Activated CD4-positive, CD25-positive, alpha-beta regulatory T cell treated with anti-CD3 and anti-CD28 coated beads, Interleukin-2, amount 50 U/mL, for 16 hours (primary cell): Measurements from ENCODE around the gene NCS1.
A peak's percentile ranks its signal among the peaks of the same experiment; 100 is the strongest.

Experiments used
- DNase-seq: peaks from one replicate; pipeline ENCODE4 v3.0.0-alpha.2; 2020; ENCODE audit warnings: low read depth, low spot score

NCS1 gene

DNA sequence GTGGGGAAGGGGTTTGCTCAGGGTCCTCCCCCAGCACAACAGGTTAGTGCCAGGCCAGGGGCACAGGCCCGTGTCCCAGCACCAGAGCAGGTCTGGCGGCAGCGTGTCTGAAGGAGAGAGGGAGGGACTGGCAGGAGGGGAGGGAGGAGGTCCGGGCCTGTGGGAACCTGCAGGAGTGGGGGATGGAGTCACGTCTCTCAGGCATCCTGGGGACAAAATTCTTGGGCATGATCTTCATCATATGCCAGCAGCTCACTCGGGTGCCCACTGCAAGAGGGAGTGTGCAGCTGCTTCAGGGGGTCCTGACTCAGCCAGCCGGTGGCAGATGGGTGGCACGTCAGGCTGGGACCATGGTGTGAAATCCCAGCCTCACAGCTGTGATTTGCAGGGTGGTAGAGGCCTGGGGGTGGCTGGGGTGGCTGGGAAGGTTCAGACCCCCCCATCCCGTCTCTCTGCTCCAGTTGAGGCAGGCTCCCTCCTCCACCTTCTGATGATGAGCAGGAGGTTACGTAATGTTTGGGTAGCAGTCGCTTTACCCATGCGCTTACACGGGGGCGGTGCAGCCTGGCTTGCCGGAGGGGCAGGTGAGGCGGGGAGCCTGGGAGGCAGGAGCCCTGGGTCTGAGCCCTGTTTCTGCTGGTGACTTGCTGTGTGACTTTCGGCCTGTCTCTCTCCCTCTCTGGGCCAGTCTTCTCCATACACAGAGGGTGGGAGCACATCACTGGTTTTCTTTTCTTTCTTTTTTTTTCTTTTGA lies 40.5 kb downstream of the NCS1 start:
- DNase-seq, result no peak

DNA sequence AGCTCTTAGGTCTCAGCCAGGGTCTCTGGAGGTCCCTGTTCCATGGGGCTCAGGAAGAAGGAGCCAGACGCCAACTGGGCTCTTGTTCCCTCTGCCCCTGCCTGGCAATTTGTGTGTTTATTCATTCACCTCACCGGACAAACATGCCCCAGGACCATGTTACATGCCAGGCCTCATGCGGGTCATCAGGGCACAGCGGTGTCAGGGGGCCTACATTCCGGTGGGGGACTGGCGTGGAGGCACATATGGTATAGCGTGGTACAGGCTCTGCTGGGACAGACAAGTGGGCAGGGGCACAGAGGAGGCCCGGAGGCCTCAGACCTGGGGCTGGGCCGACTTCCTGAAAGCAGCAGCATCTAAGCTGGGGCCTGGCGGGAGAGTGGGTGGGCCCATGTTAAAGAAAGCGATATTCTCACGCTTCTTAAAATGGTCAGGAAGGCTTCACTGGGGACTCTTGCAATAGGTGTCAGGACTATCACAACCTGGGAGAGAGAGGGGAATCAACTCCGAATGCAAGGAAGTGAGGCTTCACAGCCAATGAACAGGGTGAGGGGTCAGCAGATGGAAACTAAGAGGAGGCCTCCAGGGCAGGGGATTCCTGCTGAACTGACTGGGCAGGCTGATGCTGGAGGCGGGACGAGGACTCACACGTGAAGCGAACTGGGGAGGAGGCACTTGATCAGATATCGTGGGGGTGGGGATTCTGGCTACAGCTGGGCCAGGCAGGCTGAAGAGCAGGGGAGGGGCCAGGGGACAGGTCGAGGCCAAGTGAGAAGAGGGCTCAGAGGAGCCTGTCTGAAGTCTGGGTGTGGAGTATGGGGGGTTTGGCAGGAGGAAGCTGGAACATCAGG lies 41.9 kb downstream of the NCS1 start:
- DNase-seq, result no peak

DNA sequence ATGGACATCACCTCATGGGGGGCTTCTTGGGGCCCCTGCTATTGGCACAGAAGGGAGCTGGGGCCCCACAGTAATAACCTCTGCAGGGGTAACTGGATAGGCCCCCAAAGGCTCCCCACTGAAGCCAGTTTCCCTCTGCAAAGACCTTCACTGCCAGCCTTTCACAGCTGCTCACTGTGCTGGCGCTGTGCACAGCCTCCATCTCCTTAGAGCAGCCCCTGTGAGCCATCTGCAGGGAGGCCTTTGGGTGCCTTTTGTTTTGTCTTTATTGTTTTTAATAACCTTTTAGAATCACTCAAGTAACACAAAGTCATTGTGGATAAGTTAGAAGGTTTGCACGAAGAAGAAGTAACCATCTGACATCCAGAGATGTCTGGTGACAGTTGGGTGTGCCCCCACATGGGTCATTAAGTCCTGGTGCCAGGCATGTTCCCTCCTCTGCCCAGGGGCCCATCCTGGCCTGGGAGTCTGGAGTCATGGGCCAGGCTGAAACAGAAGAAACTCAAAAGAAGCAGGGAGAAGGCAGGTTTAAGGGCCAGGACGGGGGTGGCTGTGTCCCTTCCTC lies 42.7 kb downstream of the NCS1 start:
- no peak for DNase-seq

DNA sequence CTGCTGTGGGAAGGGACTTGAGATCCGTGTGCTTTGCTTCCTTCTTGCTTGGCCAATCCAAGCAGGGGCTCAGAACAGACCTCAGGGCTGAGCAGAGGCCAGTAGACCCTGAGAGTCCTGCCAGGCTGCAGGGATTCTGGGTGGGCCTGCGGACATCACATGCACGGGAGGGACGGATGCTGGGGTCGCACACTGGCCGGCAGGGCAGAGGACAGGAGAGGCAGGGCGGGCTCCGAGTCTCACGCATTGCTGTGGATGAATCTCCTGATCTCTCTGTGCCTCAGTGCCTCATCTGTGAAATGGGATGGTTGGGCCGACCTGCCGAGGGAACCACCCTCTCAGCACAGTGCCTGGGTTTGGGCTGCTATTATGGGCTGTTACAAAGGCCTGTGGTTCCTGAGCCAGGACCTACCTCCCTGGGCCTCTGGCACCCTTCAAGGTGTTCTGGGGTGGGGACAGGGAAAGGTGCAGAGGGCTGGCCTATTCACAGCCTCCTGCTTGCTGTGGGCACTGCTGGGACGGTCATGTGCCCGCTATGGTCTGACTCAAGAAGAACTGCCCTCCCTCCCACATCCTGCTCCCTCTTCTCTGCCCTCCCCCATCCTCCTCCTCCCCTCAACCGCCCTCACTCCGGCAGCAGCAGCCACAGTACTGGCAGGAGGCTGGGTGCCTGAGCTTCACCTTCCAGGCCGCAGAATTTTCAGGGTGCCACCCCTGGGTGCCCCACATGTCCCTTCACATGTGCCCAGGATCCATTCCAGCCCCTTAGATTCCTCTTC lies 43.3 kb downstream of the NCS1 start:
- DNase-seq, result no peak

DNA sequence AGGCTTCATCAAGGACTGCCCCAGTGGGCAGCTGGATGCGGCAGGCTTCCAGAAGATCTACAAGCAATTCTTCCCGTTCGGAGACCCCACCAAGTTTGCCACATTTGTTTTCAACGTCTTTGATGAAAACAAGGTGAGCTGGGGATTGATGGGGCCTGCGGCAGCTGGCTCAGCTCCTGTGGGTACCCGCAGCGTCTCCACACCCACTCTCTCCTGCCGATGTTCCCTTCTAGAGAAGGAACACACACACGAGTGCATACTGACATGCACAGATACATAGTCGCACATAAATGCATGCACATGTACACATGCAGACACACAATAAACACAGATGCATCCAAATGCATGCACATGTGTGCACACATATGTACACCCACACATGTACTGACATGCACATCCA lies 45.6 kb downstream of the NCS1 start:
- no peak for DNase-seq

DNA sequence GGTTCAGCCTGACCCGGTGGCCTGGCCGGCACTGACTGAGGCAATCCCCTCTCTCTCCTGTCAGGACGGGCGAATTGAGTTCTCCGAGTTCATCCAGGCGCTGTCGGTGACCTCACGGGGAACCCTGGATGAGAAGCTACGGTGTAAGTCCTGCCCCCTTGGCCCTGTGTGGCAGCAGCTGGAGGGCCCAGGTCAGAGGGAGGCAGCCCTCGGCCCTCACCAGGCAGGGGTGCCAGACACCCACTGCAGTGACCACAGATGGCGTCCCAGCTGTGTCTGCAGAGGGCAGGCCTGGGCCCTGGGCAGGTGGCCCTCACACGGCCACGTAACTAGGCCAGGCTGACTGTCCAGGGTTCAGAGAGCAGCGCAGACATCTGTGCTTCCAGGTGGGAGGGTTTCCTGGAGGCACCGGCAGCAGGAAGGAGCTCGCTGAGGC lies 47.5 kb downstream of the NCS1 start:
- no peak for DNase-seq

DNA sequence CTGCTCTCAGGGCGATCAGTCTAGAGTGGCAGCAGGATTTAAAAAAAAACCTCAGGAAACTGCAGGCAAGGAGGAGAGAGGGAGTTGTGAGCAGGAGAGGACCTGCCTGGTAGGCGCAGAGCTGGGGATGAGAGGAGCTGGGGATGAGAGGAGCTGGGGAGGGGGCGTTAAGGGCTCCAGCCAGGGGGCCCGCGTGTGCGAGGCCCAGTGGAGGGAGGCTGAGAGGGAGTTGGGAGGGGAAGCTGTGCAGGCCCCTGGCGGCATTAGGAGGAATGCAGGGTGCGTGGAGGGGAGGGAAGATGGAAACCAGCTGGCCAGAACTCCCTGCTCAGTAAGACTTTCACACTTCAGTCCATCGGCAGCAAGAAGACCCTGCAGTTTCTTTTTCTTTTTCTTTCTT lies 48.1 kb downstream of the NCS1 start:
- no peak for DNase-seq

DNA sequence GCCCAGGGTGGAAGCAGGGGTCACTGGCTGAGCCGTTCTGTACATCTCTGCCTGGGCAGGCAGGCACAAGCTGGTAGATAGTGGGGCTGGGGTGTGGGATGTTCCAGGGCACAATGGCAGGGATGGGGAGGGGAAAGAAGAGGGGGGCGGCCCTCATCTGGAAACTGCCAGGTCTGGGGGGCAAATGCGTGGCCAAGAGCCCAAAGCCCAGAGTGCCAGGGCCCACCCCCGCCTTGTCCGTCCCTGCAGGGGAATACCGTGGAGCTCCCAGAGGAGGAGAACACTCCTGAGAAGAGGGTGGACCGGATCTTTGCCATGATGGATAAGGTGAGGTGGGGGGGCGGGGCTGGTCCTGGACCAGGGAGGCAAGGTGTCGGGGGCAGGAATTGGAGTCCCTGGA lies 50.6 kb downstream of the NCS1 start:
- no peak for DNase-seq

DNA sequence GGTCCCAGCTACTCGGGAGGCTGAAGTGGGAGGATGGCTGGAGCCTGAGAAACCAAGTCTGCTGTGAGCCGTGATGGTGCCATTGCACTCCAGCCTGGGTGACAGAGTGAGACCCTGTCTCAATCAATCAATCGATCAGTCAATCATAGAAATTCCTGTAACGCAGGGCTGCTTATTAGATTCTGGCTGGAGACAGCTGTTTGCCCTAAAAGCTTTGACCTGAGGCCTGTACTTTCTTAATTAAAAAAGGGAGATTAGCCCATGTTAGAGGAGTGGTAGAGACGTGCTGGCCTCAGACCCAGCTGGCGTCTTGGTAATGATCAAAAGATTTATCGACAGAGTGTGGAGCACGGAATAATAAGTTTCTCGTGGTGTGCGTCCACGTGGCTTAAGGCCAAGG lies 52.9 kb downstream of the NCS1 start:
- no peak for DNase-seq

DNA sequence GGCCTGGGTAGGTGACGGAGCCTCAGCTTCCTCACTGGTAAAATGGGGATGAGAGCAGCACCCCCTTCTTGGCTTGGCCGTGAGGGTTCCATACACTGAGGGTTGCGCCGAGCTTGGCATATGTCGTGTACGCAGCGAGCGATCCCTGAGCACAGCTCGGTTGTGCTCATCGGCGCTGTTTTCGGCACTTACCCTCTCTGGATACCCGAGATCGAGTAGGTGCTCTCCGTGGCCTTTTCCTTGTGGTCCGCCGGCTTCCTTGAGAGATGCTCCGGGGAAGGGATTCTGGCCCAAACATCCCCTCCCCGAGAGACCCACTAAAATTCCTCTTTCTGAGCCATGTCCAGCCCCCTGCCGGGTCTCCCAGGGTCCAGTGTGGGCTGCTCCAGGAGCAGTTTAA lies 53.4 kb downstream of the NCS1 start:
- no peak for DNase-seq

DNA sequence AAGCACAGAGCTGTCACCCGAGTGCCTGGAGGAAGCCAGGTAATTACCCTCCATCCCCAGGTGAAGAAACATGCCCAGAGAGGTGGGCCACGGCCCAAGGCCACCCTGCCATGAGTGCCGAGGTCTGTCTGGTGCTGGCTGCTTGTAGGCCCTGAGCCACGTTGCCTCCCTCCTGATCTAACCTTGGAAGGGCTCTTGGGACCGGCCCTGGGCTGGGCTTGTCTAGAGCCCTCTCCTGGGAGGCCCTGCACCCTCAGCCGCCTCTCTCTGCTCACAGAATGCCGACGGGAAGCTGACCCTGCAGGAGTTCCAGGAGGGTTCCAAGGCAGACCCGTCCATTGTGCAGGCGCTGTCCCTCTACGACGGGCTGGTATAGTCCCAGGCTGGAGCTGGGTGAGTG lies 53.9 kb downstream of the NCS1 start:
- DNase-seq, result no peak

DNA sequence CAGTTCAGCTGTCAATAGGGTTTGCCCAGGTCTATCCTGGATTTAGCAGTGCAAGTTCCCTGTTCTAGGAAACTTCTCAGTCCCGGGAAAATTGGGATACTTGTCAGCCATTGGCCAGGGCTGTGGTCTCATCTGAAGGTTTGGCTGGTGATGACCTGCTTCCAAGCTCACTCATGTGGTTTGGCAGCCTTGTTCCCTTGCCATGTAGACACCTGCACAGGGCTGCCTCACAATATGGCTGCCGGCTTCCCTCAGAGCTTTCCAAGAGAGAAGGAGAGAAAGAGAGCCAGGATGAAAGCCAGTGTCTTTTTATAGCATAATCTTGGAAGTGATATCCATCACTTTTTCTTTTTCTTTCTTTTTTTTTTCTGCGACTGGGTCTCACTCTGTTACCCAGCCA lies 55.6 kb downstream of the NCS1 start:
- no peak for DNase-seq

DNA sequence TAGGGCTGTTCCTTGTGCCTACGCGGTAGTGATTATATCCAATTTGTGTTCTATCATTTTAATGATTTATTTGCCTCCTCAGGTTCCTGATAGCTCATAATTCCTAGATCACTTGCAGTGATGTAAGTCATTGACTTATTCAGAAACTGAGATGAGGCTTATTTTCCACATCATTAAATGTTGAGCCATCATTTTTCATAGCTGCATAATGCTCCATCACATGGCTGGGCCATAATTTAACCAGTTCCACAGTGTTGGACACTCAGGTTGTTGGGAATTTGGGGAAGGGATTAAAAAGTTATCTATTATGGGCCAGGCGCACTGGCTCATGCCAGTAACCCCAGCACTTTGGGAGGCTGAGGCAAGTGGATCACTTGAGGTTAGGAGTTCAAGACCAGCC lies 57.6 kb downstream of the NCS1 start:
- DNase-seq, result no peak

DNA sequence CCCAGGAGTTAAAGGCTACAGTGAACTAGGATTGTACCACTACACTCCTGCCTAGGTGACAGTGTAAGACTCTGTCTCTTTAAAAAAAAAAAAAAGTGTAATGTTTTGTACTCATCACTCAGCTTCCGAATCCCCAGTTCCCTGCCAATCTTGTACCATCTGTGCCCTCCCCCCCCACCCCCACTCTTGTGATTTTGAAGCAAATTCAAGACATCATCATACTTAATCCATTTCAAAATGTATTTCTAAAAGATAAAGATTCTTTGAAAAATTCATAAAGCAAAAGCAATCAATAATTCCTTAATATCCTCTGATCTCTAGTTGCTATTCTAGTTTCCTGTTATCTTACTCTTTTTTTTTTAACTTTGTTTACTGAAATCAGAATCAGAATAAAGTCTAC lies 58.4 kb downstream of the NCS1 start:
- DNase-seq, result no peak

DNA sequence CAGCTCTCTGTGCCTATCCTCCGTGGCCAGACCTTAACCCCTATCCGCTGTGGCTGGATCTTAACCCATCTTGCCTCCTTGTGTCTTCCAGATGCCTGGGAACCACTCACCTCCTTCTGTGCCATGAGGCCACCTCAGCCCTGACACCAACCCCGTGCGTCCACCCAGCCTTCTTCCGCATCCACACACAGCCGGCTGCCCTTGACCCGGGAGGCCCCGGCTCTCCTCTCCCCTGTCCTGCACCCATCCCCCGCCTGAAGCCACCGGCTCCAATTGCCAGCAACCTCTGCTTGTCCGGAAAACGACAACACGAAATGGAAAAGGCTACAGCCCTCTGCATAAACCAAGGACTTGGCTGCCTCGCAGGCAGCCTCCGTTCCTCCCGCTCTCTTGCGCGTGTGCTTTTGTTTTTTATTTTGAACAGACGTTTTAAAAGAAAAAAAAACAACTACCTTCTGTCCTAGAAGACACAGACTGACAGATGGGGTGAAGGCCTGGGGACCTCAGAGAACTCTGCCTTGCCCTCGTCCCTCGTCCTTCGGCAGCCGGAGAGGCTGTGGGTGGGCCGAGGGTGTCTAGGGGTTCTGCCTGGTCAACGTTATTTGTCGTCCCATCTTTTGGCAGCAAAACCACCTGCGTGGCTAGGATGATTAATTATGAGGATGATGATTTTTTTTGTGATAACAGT lies 60.8 kb downstream of the NCS1 start:
- no peak for DNase-seq

DNA sequence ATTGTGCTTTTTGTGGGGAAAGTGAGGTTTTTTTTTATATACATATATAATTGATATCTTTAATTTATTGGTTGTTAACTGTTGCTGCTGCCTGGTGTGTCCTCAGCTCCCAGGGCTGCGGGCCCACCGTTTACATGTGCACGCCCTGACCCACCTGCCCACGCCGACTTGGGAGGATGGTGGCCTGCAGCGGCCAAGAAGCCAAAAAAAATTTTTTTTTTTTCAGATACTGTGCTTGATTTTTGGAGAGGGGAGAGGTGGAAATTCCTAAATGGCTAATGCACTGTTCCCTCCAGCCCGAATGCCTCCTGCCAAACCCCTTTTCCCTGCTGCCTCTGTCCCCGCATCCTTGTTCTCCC lies 61.4 kb downstream of the NCS1 start:
- no peak for DNase-seq

DNA sequence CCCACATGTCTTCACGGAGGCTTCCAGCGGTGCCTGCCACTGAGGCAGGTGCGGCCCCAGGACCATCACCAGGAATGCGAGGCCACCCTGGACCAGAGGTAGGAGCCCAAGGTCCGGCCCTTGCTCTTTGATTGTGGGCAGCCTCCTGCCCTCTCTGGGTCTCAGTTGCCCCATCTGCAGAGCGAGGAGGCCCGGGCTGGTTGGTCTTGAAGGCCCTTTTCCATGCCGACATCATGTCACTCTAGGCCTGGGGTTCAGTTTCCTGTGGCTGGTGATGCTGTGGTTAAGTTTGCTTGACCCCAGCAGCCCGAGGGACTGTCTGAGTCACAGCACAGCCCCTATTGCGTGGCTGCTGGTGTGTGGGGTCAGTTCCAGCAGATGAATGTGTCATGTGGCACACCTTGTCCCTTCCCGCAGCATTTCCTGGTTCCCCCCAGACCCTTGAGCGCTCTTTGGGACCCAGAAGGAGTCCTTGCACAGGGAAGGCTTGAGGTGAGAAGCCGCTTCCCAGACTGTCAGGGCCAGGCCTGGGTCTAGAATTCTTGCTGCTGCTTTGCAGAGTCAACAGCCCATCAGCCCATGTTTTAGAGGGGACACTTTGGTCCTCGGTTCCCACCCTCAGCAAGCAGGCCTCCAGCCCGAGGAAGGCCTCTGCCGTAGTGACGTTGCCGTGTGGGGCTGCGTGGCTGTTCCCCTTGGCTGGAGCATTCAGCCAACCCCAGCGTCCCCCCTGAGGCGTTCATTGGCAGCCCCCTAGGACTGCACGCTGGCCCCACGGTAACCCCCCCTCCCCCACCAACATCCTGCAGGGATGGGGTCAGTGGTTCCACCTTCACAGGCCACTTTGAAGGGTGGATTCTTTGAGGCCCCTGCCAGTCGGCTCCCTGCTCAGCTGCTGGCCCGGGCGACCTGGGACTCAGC lies 62.4 kb downstream of the NCS1 start:
- DNase-seq, result no peak

DNA sequence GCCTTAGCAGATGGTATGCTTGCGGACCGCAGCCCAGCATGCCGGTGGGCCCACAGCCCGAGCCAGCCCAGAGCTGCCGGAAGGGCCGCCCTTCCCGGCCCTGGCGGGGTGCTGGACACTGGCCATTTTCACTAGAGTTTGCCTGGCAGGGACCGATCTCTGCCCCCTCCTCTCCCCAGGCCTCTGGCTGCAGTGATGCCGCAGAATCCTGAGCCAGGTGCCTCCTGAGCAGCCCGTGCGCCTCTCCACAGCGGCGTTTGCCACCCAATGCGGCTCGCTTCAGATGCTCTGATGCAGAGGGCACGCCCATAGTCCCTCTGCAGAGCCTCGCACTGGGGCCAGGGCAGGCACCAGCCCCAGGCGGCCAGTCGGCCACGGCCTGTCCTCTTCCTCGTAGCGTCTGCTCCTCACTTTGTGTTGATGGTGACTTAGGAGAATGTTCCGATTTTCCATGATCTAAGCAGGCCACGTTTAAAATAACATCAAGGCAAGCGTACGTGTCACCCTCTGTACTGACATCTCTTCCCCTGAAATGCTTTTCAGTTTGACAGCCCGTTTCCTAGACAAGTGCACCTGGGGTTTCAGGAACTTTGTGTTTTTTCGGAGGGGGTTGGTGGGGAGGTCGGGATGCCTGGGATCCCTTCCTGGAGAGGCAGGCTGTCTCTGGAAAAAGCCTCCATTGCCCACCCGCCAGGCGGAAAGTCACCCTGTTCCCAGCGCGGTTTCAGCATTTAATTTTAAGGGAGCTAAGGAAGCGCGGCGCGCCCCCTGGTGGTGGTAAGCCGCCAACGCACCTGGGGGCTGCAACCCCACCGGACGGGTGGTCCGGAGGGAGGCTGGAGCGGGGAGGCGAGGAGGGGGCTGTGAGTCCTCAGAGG lies 63.6 kb downstream of the NCS1 start:
- DNase-seq, result peak; percentile 58

DNA sequence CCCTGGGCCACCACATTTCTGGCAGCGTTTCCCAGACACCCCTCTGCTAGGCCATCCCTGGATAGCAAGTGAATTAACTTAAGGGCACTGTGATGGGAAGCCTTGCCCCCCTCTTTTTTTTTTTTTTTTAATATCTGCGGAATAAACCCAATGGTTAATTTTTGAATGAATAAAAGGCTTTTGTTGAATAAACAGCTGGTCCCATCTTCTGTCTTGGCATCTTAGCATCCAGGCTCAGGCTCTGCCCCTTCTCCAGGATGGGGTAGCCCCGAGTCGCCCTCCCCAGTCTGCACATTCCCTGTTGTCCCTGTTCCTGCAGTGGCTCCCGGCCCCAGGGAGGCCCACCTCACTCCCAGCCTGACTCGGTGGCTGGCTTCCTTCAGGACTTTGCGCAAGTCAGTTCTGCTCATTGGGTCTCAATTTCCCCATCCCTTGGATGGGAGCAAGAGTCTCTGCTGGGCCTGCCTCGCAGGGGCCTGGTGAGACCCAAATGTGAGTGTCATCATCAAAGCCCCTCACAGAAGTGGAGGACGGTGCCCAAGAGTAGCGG lies 64.3 kb downstream of the NCS1 start:
- no peak for DNase-seq
